ENCODE data around the gene CXCL1.

DNA sequence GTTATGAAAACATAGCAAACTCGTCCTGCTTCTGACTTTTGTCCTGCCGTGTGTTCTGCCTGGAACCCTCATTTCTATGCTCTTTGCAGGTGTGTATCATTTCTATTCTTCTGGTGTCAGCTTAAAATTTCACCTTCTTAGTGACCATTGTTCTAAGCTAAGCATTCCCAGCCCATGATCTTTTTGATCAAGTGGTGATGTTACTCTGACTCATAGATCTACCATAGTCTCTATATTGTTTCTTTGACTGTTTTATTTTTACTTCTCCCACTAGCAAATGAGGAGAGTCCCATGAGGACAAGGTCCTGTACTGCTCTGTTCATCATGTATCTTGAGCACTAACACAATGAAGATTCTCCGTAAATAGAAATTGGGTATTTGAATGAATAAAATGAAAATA, 46.8 kb upstream of the CXCL1 start:
- TF ChIP-seq TAF1 (IDR thresholded peaks at IDR 0.05; ENCODE audit: low read depth) (no peak), EGR1 (IDR thresholded peaks at IDR 0.05) (no peak), FOXM1 (IDR thresholded peaks at IDR 0.05; ENCODE audit: borderline replicate concordance, low read depth) (no peak), ZBTB7A (IDR thresholded peaks at IDR 0.05; ENCODE audit: low read depth) (no peak), EP300 (IDR thresholded peaks at IDR 0.05; ENCODE audit: borderline replicate concordance) (no peak), YY1 (IDR thresholded peaks at IDR 0.05; ENCODE audit: low read depth) (no peak), NFIC (IDR thresholded peaks at IDR 0.05) (no peak), RAD21 (IDR thresholded peaks at IDR 0.05; ENCODE audit: low read depth) (no peak)
- TF ChIP-seq, protein P1, sequence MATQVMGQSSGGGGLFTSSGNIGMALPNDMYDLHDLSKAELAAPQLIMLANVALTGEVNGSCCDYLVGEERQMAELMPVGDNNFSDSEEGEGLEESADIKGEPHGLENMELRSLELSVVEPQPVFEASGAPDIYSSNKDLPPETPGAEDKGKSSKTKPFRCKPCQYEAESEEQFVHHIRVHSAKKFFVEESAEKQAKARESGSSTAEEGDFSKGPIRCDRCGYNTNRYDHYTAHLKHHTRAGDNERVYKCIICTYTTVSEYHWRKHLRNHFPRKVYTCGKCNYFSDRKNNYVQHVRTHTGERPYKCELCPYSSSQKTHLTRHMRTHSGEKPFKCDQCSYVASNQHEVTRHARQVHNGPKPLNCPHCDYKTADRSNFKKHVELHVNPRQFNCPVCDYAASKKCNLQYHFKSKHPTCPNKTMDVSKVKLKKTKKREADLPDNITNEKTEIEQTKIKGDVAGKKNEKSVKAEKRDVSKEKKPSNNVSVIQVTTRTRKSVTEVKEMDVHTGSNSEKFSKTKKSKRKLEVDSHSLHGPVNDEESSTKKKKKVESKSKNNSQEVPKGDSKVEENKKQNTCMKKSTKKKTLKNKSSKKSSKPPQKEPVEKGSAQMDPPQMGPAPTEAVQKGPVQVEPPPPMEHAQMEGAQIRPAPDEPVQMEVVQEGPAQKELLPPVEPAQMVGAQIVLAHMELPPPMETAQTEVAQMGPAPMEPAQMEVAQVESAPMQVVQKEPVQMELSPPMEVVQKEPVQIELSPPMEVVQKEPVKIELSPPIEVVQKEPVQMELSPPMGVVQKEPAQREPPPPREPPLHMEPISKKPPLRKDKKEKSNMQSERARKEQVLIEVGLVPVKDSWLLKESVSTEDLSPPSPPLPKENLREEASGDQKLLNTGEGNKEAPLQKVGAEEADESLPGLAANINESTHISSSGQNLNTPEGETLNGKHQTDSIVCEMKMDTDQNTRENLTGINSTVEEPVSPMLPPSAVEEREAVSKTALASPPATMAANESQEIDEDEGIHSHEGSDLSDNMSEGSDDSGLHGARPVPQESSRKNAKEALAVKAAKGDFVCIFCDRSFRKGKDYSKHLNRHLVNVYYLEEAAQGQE (IDR thresholded peaks at IDR 0.05; ENCODE audit: low read depth), result no peak
